HCT116 (cell line): ENCODE measurements around the gene CLDN20. TPM values are rescaled to one million over a fixed set of nuclear protein-coding genes. Genes with fewer than 3 reads are reported as not detected.

Source experiments
- ATAC-seq: fragments of 200-7000 bp; cut with Tn5 transposase; 2 replicates; pipeline ENCODE4 v1.9.1; 2020; ENCODE audit warnings: mild to moderate bottlenecking, moderate library complexity
- BruUV-seq: library from RNA; stranded (reverse); fragments of 400-500 nt; replicated peaks from 2 replicates; lab custom pipeline; 2021; lab: Mats Ljungman, UMichigan
- CTCF ChIA-PET: fragments of 300-600 bp; sonication (Branson Sonifier 250); formaldehyde crosslinking; loops from one replicate; lab custom pipeline; 2021; ENCODE audit warnings: antibody characterized with exemption; lab: Charles Lee
- POLR2A ChIA-PET: fragments of 300-600, 350-600 bp; sonication (Branson Sonifier 250); formaldehyde crosslinking; loops from one replicate; lab custom pipeline; 2021; ENCODE audit warnings: antibody characterized with exemption; lab: Charles Lee
- RAD21 ChIA-PET, 2 experiments: fragments of 300-600 bp; sonication (Branson Sonifier 250); formaldehyde crosslinking; loops; one replicate each; lab custom pipeline; 2023; ENCODE audit warnings: low total read pairs in 2 of 2; ENCODE audit not compliant: uncharacterized antibody in 2 of 2, unreplicated experiment in 2 of 2, low non-redundant PET in 1 of 2; lab: Charles Lee
- DNase-seq: peaks from one replicate; pipeline ENCODE4 v3.0.0-alpha.2; 2010; ENCODE audit warnings: low read depth, low spot score
- H2AFZ ChIP-seq: fragments of 200-600 bp; shearing (Covaris generic), sonication (generic); 2 replicates; pipeline ENCODE4 v1.6.1; 2017; ENCODE audit warnings: low read depth, mixed run types, mixed read lengths, antibody characterized with exemption, low read length; ENCODE audit not compliant: poor library complexity, severe bottlenecking
- H3K27ac ChIP-seq: 2 replicates; pipeline ENCODE4 v1.5.1; 2012; ENCODE audit warnings: low read depth, low read length
- H3K27me3 ChIP-seq: fragments of 200-600 bp; sonication (generic); 2 replicates; pipeline ENCODE4 v1.6.1; 2016; ENCODE audit warnings: mixed run types, low read length, mixed read lengths; ENCODE audit not compliant: insufficient read depth
- H3K36me3 ChIP-seq, 2 experiments: fragments of 200-500 bp in 1 of 2; fragments of 200-600 bp in 1 of 2; sonication (Bioruptor generic) in 1 of 2; sonication (generic) in 1 of 2; 2 replicates each; pipeline versions ENCODE4 v1.5.1 to v1.6.1; 2014 to 2016; ENCODE audit warnings: low read length in 2 of 2, inconsistent platforms in 1 of 2, mixed read lengths in 1 of 2, mixed run types in 1 of 2; ENCODE audit not compliant: insufficient read depth in 2 of 2, control insufficient read depth in 1 of 2
- H3K4me1 ChIP-seq, 2 experiments: fragments of 200-600 bp in 1 of 2; sonication (generic) in 1 of 2; 2 replicates each; pipeline versions ENCODE4 v1.5.1 to v1.6.1; 2012 to 2017; ENCODE audit warnings: low read length in 2 of 2, inconsistent platforms in 1 of 2, mild to moderate bottlenecking in 1 of 2, mixed read lengths in 1 of 2, mixed run types in 1 of 2, moderate library complexity in 1 of 2; ENCODE audit not compliant: insufficient read depth in 2 of 2, control insufficient read depth in 1 of 2
- H3K4me2 ChIP-seq: fragments of 200-600 bp; sonication (generic); 2 replicates; pipeline ENCODE4 v1.6.1; 2017; ENCODE audit warnings: mixed run types, low read length, mixed read lengths
- H3K4me3 ChIP-seq, 2 experiments: fragments of 200-600 bp in 1 of 2; sonication (generic) in 1 of 2; replicated peaks in 1 of 2; 2 replicates each; pipeline ENCODE4 v1.5.1; 2011 to 2016; ENCODE audit warnings: low read length in 2 of 2, control low read depth in 1 of 2, low read depth in 1 of 2, mild to moderate bottlenecking in 1 of 2, mixed read lengths in 1 of 2, mixed run types in 1 of 2
- H3K79me2 ChIP-seq: fragments of 200-600 bp; sonication (generic); 2 replicates; pipeline ENCODE4 v1.6.1; 2017; ENCODE audit warnings: mild to moderate bottlenecking, mixed run types, low read length, moderate library complexity, mixed read lengths; ENCODE audit not compliant: insufficient read depth
- H3K9ac ChIP-seq: fragments of 200-600 bp; sonication (generic); 2 replicates; pipeline ENCODE4 v1.6.1; 2016; ENCODE audit warnings: low read length, mixed read lengths
- H3K9me2 ChIP-seq: fragments of 200-600 bp; sonication (generic), shearing (Covaris generic); 2 replicates; pipeline ENCODE4 v1.6.1; 2017; ENCODE audit warnings: mixed run types, mild to moderate bottlenecking, moderate library complexity; ENCODE audit not compliant: insufficient read depth
- H3K9me3 ChIP-seq, 2 experiments: fragments of 200-500 bp in 1 of 2; fragments of 200-600 bp in 1 of 2; sonication (Bioruptor generic) in 1 of 2; sonication (generic) in 1 of 2; 2 replicates each; pipeline ENCODE4 v1.6.1; 2014 to 2017; ENCODE audit warnings: low read length in 2 of 2, mixed read lengths in 2 of 2, inconsistent platforms in 1 of 2, low read depth in 1 of 2, mild to moderate bottlenecking in 1 of 2, mixed run types in 1 of 2, moderate library complexity in 1 of 2; ENCODE audit not compliant: control insufficient read depth in 1 of 2, insufficient read depth in 1 of 2
- H4K20me1 ChIP-seq: fragments of 200-600 bp; sonication (generic), shearing (Covaris generic); 2 replicates; pipeline ENCODE4 v1.6.1; 2017; ENCODE audit warnings: mixed run types, mild to moderate bottlenecking, moderate library complexity; ENCODE audit not compliant: insufficient read depth
- CBX3 ChIP-seq: IDR thresholded peaks from 2 replicates; pipeline ENCODE4 v1.6.1; 2012; ENCODE audit warnings: low read depth
- CEBPB ChIP-seq: IDR thresholded peaks from 2 replicates; pipeline ENCODE4 v1.6.1; 2012; ENCODE audit warnings: low read depth
- ELF1 ChIP-seq: IDR thresholded peaks from 2 replicates; pipeline ENCODE4 v1.6.1; 2012; ENCODE audit warnings: low read depth, borderline replicate concordance
- EZH2 ChIP-seq: fragments of 200-600 bp; sonication (generic); IDR thresholded peaks from 2 replicates; pipeline ENCODE4 v1.6.1; 2017; ENCODE audit warnings: antibody characterized with exemption, mixed run types
- RAD21 ChIP-seq: IDR thresholded peaks from 2 replicates; pipeline ENCODE4 v1.6.1; 2012; ENCODE audit warnings: low read depth, mild to moderate bottlenecking
- SIN3A ChIP-seq: IDR thresholded peaks from 2 replicates; pipeline ENCODE4 v1.6.1; 2012; ENCODE audit warnings: low read depth
- SRF ChIP-seq: IDR thresholded peaks from 2 replicates; pipeline ENCODE4 v1.6.1; 2012; ENCODE audit warnings: low read depth
- ZNF274 ChIP-seq: fragments of 200-500 bp; sonication (Bioruptor generic); IDR thresholded peaks from 2 replicates; pipeline ENCODE4 v1.6.1; 2014; ENCODE audit warnings: mild to moderate bottlenecking, low read depth, low read length, inconsistent platforms
- intact Hi-C: fragments of 100-400 bp; cut with micrococcal nuclease; formaldehyde crosslinking; loops from 2 replicates; pipeline ENCODE4 v1.10.0; 2022
- total RNA-seq: library from RNA; stranded (reverse); gene quantifications from one replicate; pipeline ENCODE4 v1.2.1, GENCODE V29; 2021; ENCODE audit not compliant: unreplicated experiment
- TF ChIP-seq, protein P1 (sequence below): IDR thresholded peaks from 2 replicates; pipeline ENCODE4 v1.6.1; 2012
- TF ChIP-seq, protein P2 (sequence below), 3 experiments: fragments of 200-600 bp in 1 of 3; sonication (generic) in 1 of 3; IDR thresholded peaks in 2 of 3; conservative IDR thresholded peaks in 1 of 3; 2 replicates each; pipeline ENCODE4 v1.5.1; 2012 to 2017; ENCODE audit warnings: low read depth in 2 of 3, low read length in 2 of 3, antibody characterized with exemption in 1 of 3, borderline replicate concordance in 1 of 3, control low read depth in 1 of 3, mild to moderate bottlenecking in 1 of 3, mixed read lengths in 1 of 3, mixed run types in 1 of 3, moderate library complexity in 1 of 3; ENCODE audit not compliant: insufficient read depth in 1 of 3

Gene CLDN20
- total RNA-seq, 1 experiment from 2014 or later: not detected

DNA sequence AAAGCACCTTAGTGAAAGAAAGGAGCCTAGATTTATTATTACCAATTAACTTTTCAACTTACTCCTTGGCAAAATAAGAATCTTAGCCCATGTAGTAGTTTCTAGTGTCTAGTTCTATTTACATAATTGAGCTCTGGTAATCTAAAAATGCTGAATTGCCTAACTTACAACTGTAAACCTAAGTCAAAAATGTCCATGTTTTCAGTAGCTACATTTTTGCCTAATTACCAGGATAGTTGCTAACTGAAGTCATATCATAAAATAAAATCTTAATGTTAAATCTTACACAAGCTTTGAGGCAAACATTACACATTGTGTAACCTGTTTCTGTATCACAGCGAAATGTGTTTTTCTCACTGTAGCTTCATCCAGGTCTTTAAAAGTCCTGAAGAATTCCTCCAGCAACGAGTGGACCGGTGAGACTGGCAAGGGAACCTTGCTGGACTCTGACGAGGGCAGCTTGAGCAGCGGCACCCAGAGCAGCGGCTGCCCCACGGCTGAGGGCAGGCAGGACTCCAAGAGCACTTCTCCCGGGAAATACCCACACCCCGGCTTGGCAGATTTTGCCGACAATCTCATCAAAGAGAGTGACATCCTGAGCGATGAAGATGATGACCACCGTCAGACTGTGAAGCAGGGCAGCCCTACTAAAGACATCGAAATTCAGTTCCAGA, 7.6 kb upstream of the CLDN20 start:
- H3K4me1 ChIP-seq: peaks cover 0 to 6% of the 10 kb centered on the region in 2 experiments; a peak in 2 of 4 replicates
- H3K4me3 ChIP-seq: no peak overlapping the region
- intact Hi-C loops: no loop called here
- CTCF ChIA-PET: no interaction called here
- POLR2A ChIA-PET: interaction anchor here (0.8 kb wide), 1 partner anchor 13 kb away, joined by 5 read pairs; no protein-coding TSS in a partner anchor
- RAD21 ChIA-PET: no interaction called here
- no TSS peak for BruUV-seq
- peaks cover 9 to 21% of the 10 kb centered on the region in 2 experiments; a peak in 3 of 4 replicates for H3K36me3 ChIP-seq
- no peak for DNase-seq
- H4K20me1 ChIP-seq: no peaks in the 10 kb centered on the region
- no peak overlapping the region for H3K9ac ChIP-seq
- no peaks in the 10 kb centered on the region for H3K9me3 ChIP-seq
- no peak for ATAC-seq
- no peak overlapping the region for H3K27ac ChIP-seq
- H3K4me2 ChIP-seq: no peak overlapping the region
- no peaks in the 10 kb centered on the region for H3K27me3 ChIP-seq
- no peaks in the 10 kb centered on the region for H3K9me2 ChIP-seq
- H2AFZ ChIP-seq: no peak overlapping the region
- H3K79me2 ChIP-seq: no peaks in the 10 kb centered on the region
- TF ChIP-seq, protein P1, sequence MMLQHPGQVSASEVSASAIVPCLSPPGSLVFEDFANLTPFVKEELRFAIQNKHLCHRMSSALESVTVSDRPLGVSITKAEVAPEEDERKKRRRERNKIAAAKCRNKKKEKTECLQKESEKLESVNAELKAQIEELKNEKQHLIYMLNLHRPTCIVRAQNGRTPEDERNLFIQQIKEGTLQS: no peak
- TF ChIP-seq ELF1: no peak
- TF ChIP-seq CEBPB: no peak
- TF ChIP-seq EZH2: no peak
- TF ChIP-seq SIN3A: no peak
- TF ChIP-seq, protein P2, sequence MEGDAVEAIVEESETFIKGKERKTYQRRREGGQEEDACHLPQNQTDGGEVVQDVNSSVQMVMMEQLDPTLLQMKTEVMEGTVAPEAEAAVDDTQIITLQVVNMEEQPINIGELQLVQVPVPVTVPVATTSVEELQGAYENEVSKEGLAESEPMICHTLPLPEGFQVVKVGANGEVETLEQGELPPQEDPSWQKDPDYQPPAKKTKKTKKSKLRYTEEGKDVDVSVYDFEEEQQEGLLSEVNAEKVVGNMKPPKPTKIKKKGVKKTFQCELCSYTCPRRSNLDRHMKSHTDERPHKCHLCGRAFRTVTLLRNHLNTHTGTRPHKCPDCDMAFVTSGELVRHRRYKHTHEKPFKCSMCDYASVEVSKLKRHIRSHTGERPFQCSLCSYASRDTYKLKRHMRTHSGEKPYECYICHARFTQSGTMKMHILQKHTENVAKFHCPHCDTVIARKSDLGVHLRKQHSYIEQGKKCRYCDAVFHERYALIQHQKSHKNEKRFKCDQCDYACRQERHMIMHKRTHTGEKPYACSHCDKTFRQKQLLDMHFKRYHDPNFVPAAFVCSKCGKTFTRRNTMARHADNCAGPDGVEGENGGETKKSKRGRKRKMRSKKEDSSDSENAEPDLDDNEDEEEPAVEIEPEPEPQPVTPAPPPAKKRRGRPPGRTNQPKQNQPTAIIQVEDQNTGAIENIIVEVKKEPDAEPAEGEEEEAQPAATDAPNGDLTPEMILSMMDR (IDR thresholded peaks at IDR 0.05 in 2 of 3, conservative IDR thresholded peaks at IDR 0.05 in 1 of 3; ENCODE audit: borderline replicate concordance in 1 of 3, insufficient read depth in 1 of 3, low read depth in 2 of 3, low read length in 2 of 3): no peak
- no peak for TF ChIP-seq RAD21
- no peak for TF ChIP-seq SRF
- TF ChIP-seq CBX3: no peak
- no peak for TF ChIP-seq ZNF274
